Karpas-422 (cell line): Measurements from ENCODE around the gene PNLDC1. TPM values are rescaled to one million over a fixed set of nuclear protein-coding genes. Genes with fewer than 3 reads are reported as not detected.
"Not testable (repeated sequence)": the region's sequence is repeated elsewhere in the genome, so short reads cannot be mapped to it uniquely, and the experiment has no call there.

ENCODE experiments used
- DNase-seq: peaks from one replicate; pipeline ENCODE4 v3.0.0-alpha.2; 2015
- H2AFZ ChIP-seq: fragments of 200-600 bp; sonication (generic); 2 replicates; pipeline ENCODE4 v1.6.1; 2014; ENCODE audit warnings: antibody characterized with exemption, low read length, mixed read lengths
- H3K27ac ChIP-seq: fragments of 200-600 bp; sonication (generic); 2 replicates; pipeline ENCODE4 v1.5.1; 2014; ENCODE audit warnings: mild to moderate bottlenecking, low read length, moderate library complexity
- H3K27me3 ChIP-seq: fragments of 200-600 bp; sonication (generic); 2 replicates; pipeline ENCODE4 v1.6.1; 2014; ENCODE audit warnings: low read length, mixed read lengths
- H3K36me3 ChIP-seq: fragments of 200-600 bp; sonication (generic); 2 replicates; pipeline ENCODE4 v1.6.1; 2014; ENCODE audit warnings: low read length, mixed read lengths; ENCODE audit not compliant: insufficient read depth
- H3K4me1 ChIP-seq: fragments of 200-600 bp; sonication (generic); 2 replicates; pipeline ENCODE4 v1.6.1; 2014; ENCODE audit warnings: mild to moderate bottlenecking, low read length, mixed read lengths
- H3K4me2 ChIP-seq: fragments of 200-600 bp; sonication (generic); 2 replicates; pipeline ENCODE4 v1.6.1; 2014; ENCODE audit warnings: low read length, low read depth, mild to moderate bottlenecking; ENCODE audit not compliant: poor library complexity, severe bottlenecking
- H3K4me3 ChIP-seq: fragments of 200-600 bp; sonication (generic); 2 replicates; pipeline ENCODE4 v1.5.1; 2014; ENCODE audit warnings: mild to moderate bottlenecking, antibody characterized with exemption, low read length, mixed read lengths
- H3K79me2 ChIP-seq: fragments of 200-600 bp; sonication (generic); 2 replicates; pipeline ENCODE4 v1.6.1; 2014; ENCODE audit warnings: mild to moderate bottlenecking, low read length, mixed read lengths
- H3K9ac ChIP-seq: fragments of 200-600 bp; sonication (generic); 2 replicates; pipeline ENCODE4 v1.6.0; 2014; ENCODE audit warnings: low read length
- H3K9me2 ChIP-seq: fragments of 200-600 bp; sonication (generic), shearing (Covaris generic); replicated peaks from 2 replicates; pipeline ENCODE4 v1.6.0; 2014; ENCODE audit warnings: mild to moderate bottlenecking, low read length, moderate library complexity; ENCODE audit not compliant: insufficient read depth
- H3K9me3 ChIP-seq: fragments of 300-700, 200-600 bp; sonication (generic); 2 replicates; pipeline ENCODE4 v1.6.1; 2014; ENCODE audit warnings: low read length, mixed read lengths
- H4K20me1 ChIP-seq: fragments of 200-600 bp; sonication (generic); 2 replicates; pipeline ENCODE4 v1.6.1; 2014; ENCODE audit warnings: mild to moderate bottlenecking, antibody characterized with exemption, low read length, low read depth; ENCODE audit not compliant: insufficient read depth
- total RNA-seq: library from RNA; depleted of rRNA; stranded (reverse); fragments of >200 nt; shearing (Covaris generic); gene quantifications from 2 replicates; pipeline ENCODE4 v1.2.3, GENCODE V29; 2014; ENCODE audit warnings: low replicate concordance

Gene PNLDC1
- total RNA-seq, 1 experiment from 2014 or later: 0.11 TPM

GRCh38 chr6:159790149-159790955 lies 9.7 kb upstream of the PNLDC1 start, which contains the start of gene MRPL18:
TSS of gene MRPL18 (plus strand) at chr6:159790467. CDS start at chr6:159790588, 121 bp downstream.
- H3K79me2 ChIP-seq: peaks cover 81% of the 10 kb centered on the region
- peaks cover 39% of the 10 kb centered on the region for H3K4me1 ChIP-seq
- peak within 1 kb of the TSS; percentile 56; the same call in 1 of the 2 replicates for H2AFZ ChIP-seq
- H3K4me2 ChIP-seq: peak within 1 kb of the TSS; percentile 93
- no peaks in the 10 kb centered on the region for H3K9me3 ChIP-seq
- peak within 1 kb of the TSS; percentile 93 for H3K4me3 ChIP-seq
- H3K9me2 ChIP-seq: no peaks in the 10 kb centered on the region
- peak within 1 kb of the TSS; percentile 96 for H3K9ac ChIP-seq
- no peaks in the 10 kb centered on the region for H3K27me3 ChIP-seq
- peak within 1 kb of the TSS; percentile 71 for H3K27ac ChIP-seq
- H3K36me3 ChIP-seq: peaks cover 53% of the 10 kb centered on the region
- DNase-seq: peak; percentile 99
- peaks cover 28% of the 10 kb centered on the region for H4K20me1 ChIP-seq

GRCh38 chr6:159790956-159791598 lies 9.0 kb upstream of the PNLDC1 start:
- H4K20me1 ChIP-seq: peaks cover 24% of the 10 kb centered on the region
- H3K9me2 ChIP-seq: no peaks in the 10 kb centered on the region
- peak overlapping the region; percentile 60 for H3K27ac ChIP-seq
- peak; percentile 66 for DNase-seq
- H3K4me1 ChIP-seq: peaks cover 35% of the 10 kb centered on the region
- peak overlapping the region; percentile 88 for H3K9ac ChIP-seq
- peaks cover 46% of the 10 kb centered on the region for H3K36me3 ChIP-seq
- H3K27me3 ChIP-seq: no peaks in the 10 kb centered on the region
- 0 out of 2 replicates have a peak overlapping the region, but pooled peaks have one; percentile 37 for H2AFZ ChIP-seq
- peak overlapping the region; percentile 89 for H3K4me3 ChIP-seq
- H3K9me3 ChIP-seq: no peaks in the 10 kb centered on the region
- H3K79me2 ChIP-seq: peaks cover 74% of the 10 kb centered on the region
- peak overlapping the region; percentile 93 for H3K4me2 ChIP-seq

GRCh38 chr6:159794976-159795375 lies 5.1 kb upstream of the PNLDC1 start:
- H3K9me3 ChIP-seq, H3K27ac ChIP-seq, H3K4me3 ChIP-seq, H4K20me1 ChIP-seq, H2AFZ ChIP-seq, H3K9ac ChIP-seq, H3K27me3 ChIP-seq, DNase-seq, H3K4me2 ChIP-seq, H3K9me2 ChIP-seq: not testable (repeated sequence)
- Histone ChIP-seq H3K79me2 (peaks cover 40% of the 10 kb centered on the region), H3K4me1 (peaks cover 16% of the 10 kb centered on the region), H3K36me3 (peaks cover 41% of the 10 kb centered on the region; the same call in 1 of the 2 replicates)

- no peak overlapping the region for H3K4me2 ChIP-seq
- H3K27me3 ChIP-seq: no peaks in the 10 kb centered on the region
- H3K9ac ChIP-seq: no peak overlapping the region
- no peaks in the 10 kb centered on the region for H3K9me3 ChIP-seq
- no peak overlapping the region for H2AFZ ChIP-seq
- H3K27ac ChIP-seq: no peak overlapping the region
- no peak overlapping the region for H3K4me3 ChIP-seq
- peaks cover 32% of the 10 kb centered on the region; the same call in 1 of the 2 replicates for H3K36me3 ChIP-seq
- peaks cover 17% of the 10 kb centered on the region for H3K79me2 ChIP-seq
- peaks cover 2% of the 10 kb centered on the region for H3K4me1 ChIP-seq
- DNase-seq: no peak
- no peaks in the 10 kb centered on the region for H3K9me2 ChIP-seq
- no peaks in the 10 kb centered on the region for H4K20me1 ChIP-seq
Measured at GRCh38 chr6:159797554-159797953, 2.5 kb upstream of the PNLDC1 start.

- Histone ChIP-seq H3K27ac (no peak overlapping the region), H3K9ac (no peak overlapping the region), H3K9me3 (no peaks in the 10 kb centered on the region), H3K9me2 (no peaks in the 10 kb centered on the region), H3K36me3 (peaks cover 18% of the 10 kb centered on the region; the same call in 1 of the 2 replicates), H4K20me1 (no peaks in the 10 kb centered on the region), H3K79me2 (no peaks in the 10 kb centered on the region), H3K4me1 (no peaks in the 10 kb centered on the region), H2AFZ (no peak overlapping the region), H3K27me3 (no peaks in the 10 kb centered on the region), H3K4me2 (no peak overlapping the region), H3K4me3 (no peak overlapping the region)
- no peak for DNase-seq
Measured at GRCh38 chr6:159801935-159802334, 1.9 kb downstream of the PNLDC1 start.

- no peaks in the 10 kb centered on the region for H3K9me2 ChIP-seq
- no peaks in the 10 kb centered on the region for H3K79me2 ChIP-seq
- no peaks in the 10 kb centered on the region for H3K9me3 ChIP-seq
- H3K9ac ChIP-seq: no peak overlapping the region
- no peak overlapping the region for H3K4me3 ChIP-seq
- no peak overlapping the region for H3K27ac ChIP-seq
- no peak overlapping the region for H2AFZ ChIP-seq
- H4K20me1 ChIP-seq: no peaks in the 10 kb centered on the region
- H3K36me3 ChIP-seq: no peaks in the 10 kb centered on the region
- H3K27me3 ChIP-seq: no peaks in the 10 kb centered on the region
- no peaks in the 10 kb centered on the region for H3K4me1 ChIP-seq
- DNase-seq: no peak
- H3K4me2 ChIP-seq: no peak overlapping the region
Measured at GRCh38 chr6:159804504-159804903, 4.4 kb downstream of the PNLDC1 start.

GRCh38 chr6:159805440-159806020 lies 5.5 kb downstream of the PNLDC1 start:
- no peak for DNase-seq
- Histone ChIP-seq H3K27ac (no peak overlapping the region), H3K9me2 (no peaks in the 10 kb centered on the region), H3K9me3 (no peaks in the 10 kb centered on the region), H3K36me3 (no peaks in the 10 kb centered on the region), H3K4me1 (no peaks in the 10 kb centered on the region), H3K79me2 (no peaks in the 10 kb centered on the region), H3K4me2 (no peak overlapping the region), H4K20me1 (no peaks in the 10 kb centered on the region), H3K27me3 (no peaks in the 10 kb centered on the region), H2AFZ (no peak overlapping the region), H3K4me3 (no peak overlapping the region), H3K9ac (no peak overlapping the region)

GRCh38 chr6:159806021-159806458 lies 6.0 kb downstream of the PNLDC1 start:
- H3K4me2 ChIP-seq: no peak overlapping the region
- H3K4me3 ChIP-seq: no peak overlapping the region
- no peak for DNase-seq
- H3K36me3 ChIP-seq: no peaks in the 10 kb centered on the region
- no peaks in the 10 kb centered on the region for H3K9me2 ChIP-seq
- no peak overlapping the region for H2AFZ ChIP-seq
- no peaks in the 10 kb centered on the region for H3K9me3 ChIP-seq
- H3K27ac ChIP-seq: no peak overlapping the region
- no peaks in the 10 kb centered on the region for H4K20me1 ChIP-seq
- H3K9ac ChIP-seq: no peak overlapping the region
- H3K27me3 ChIP-seq: no peaks in the 10 kb centered on the region
- H3K4me1 ChIP-seq: no peaks in the 10 kb centered on the region
- H3K79me2 ChIP-seq: no peaks in the 10 kb centered on the region
